ENCODE measurements around the gene SLC29A3. TPM values are rescaled to one million over a fixed set of nuclear protein-coding genes. Genes with fewer than 3 reads are reported as not detected.

The SLC29A3 gene
- total RNA-seq, 1 donor from 2014 or later = 0.53 TPM

DNA sequence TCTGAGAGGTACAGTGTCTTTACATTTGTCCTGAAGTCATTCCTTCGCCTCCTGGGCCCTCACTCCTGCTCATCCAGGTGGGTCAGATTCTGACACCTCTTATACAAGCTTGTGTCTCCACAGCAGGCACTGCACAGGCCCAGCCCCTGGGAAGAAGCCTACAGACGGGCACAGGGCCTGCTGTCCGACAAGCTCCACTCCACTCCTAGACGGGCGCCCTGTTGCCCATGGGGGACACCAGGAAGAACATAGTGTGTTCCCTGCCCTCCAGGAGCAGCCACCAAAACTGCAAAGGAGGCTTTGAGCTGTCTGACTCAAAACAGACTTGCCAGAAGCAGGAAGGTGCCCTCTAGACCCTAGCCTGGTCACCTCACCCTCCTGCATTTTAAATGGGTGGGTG is 45.6 kb upstream of the SLC29A3 start:
- H3K4me3 ChIP-seq (ENCODE audit: low read depth, low read length) = no peak overlapping the region
- DNase-seq (ENCODE audit: low read depth) (no peak), FAIRE-seq (no peak)
- peaks cover 3% of the 10 kb centered on the region for H3K36me3 ChIP-seq (ENCODE audit: control insufficient read depth, insufficient read depth, low read length)
- no peaks in the 10 kb centered on the region for H3K27me3 ChIP-seq (ENCODE audit: control insufficient read depth, insufficient read depth, low read length)
- TF ChIP-seq, protein P1, sequence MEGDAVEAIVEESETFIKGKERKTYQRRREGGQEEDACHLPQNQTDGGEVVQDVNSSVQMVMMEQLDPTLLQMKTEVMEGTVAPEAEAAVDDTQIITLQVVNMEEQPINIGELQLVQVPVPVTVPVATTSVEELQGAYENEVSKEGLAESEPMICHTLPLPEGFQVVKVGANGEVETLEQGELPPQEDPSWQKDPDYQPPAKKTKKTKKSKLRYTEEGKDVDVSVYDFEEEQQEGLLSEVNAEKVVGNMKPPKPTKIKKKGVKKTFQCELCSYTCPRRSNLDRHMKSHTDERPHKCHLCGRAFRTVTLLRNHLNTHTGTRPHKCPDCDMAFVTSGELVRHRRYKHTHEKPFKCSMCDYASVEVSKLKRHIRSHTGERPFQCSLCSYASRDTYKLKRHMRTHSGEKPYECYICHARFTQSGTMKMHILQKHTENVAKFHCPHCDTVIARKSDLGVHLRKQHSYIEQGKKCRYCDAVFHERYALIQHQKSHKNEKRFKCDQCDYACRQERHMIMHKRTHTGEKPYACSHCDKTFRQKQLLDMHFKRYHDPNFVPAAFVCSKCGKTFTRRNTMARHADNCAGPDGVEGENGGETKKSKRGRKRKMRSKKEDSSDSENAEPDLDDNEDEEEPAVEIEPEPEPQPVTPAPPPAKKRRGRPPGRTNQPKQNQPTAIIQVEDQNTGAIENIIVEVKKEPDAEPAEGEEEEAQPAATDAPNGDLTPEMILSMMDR (IDR thresholded peaks at IDR 0.05; ENCODE audit: insufficient read depth, low read length, severe bottlenecking) = no peak

DNA sequence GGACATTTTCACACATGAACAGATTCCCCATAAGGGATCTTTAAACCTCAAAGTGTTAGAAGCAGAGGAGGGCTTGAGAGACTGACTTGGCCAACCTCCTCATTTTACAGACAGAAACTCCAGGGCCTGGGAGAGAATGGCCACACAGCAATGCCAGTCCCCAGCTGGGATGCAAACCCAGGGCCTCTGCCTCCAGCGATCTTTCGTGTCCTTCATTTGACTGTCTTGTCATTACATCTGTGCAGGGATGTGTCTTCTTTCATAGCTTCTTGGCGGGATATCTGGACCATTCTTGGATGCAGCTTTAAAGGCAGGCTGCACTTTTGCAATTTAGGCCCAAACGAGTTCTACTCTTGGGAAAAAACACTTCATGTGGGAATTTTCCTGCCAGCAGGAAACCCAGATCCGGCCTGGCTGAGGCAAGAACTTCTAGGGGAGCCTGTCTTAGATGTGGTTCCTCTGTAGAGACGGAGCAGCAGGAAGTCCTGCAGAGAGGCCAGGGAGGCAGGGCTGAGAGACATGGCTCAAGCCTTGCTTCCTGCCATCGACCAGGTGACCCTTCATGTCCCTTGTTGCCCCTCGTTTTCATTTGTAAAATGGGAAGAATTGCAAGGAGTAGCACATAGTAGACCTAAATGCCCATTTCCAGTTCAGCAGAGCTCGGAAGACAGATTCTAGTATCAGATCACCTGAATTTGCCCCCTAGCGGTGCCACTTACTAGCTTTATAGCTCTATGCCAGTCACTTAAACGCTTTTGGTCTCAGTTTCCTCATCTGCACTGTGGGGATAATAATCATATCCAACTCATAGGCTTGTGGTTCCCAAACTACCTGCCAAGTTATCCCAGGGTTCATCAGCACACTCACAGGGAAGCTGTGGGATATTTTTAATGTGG is 43.9 kb upstream of the SLC29A3 start:
- Histone ChIP-seq H3K4me3 (ENCODE audit: low read depth, low read length) (no peak overlapping the region), H3K36me3 (ENCODE audit: control insufficient read depth, insufficient read depth, low read length) (peaks cover 6% of the 10 kb centered on the region), H3K27me3 (ENCODE audit: control insufficient read depth, insufficient read depth, low read length) (no peaks in the 10 kb centered on the region)
- no peak for DNase-seq (ENCODE audit: low read depth)
- TF ChIP-seq, protein P1 (IDR thresholded peaks at IDR 0.05; ENCODE audit: insufficient read depth, low read length, severe bottlenecking) = no peak
- FAIRE-seq = peak; percentile 88

DNA sequence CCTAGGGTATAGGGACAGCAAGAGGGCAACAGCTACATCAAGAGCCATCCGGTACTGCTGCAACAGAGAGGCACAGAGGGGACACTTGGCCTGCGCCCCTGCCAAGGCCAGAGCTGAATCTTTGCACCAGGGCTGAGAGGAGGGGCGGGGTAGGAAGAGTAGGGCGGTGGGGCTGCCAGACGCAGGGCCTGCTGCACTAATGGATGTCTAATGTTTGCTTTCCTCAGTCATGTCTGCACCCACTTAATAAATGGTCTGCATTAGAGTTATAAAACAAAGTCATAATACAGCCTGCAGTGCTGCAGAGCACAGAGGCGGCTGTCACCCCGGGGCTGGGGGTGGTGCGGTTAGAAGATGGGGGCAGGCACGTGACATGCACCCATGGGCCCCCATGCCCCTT is 42.2 kb upstream of the SLC29A3 start:
- Histone ChIP-seq H3K4me3 (ENCODE audit: low read depth, low read length) (no peak overlapping the region), H3K27me3 (ENCODE audit: control insufficient read depth, insufficient read depth, low read length) (no peaks in the 10 kb centered on the region), H3K36me3 (ENCODE audit: control insufficient read depth, insufficient read depth, low read length) (peaks cover 10% of the 10 kb centered on the region)
- TF ChIP-seq, protein P1 (IDR thresholded peaks at IDR 0.05; ENCODE audit: insufficient read depth, low read length, severe bottlenecking) = no peak
- no peak for FAIRE-seq
- DNase-seq (ENCODE audit: low read depth) = no peak

DNA sequence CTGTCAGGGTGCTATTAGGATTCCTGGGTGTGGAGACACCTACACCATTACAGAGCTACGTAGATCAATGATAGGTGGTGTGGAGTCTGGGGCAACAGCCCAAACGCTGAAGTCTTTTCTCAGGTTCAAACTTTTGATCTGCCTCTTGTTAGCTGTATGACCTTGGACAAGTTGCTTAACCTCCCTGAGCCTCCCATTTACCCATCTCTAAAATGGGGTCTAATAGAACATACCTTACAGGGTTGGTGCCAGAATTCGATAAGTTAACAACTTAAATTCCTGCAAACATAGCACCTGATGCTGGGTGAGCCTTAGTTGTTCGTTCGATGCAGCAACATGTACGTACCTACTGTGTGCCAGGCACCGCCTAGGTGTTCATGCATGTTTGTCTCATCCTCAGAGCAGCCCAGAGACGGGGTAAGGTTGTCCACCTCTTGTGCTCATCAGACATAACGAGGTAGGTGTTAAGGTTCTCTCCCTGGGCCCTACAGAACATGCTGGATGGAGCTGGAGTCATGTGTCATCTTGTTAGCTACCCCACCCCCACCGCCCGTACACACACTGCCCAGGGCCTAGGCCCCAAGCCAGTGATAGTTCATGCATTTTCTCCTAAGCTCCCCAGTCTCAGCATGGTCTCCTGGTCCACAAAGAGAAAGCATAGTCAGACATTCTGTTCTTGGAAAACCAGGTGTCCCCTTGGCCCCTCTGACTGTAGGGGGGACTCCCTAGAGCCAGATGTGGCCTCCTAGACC is 41.0 kb upstream of the SLC29A3 start:
- no peak overlapping the region for H3K4me3 ChIP-seq (ENCODE audit: low read depth, low read length)
- H3K36me3 ChIP-seq (ENCODE audit: control insufficient read depth, insufficient read depth, low read length) = peaks cover 14% of the 10 kb centered on the region
- TF ChIP-seq, protein P1 (IDR thresholded peaks at IDR 0.05; ENCODE audit: insufficient read depth, low read length, severe bottlenecking) = no peak
- DNase-seq (ENCODE audit: low read depth) (no peak), FAIRE-seq (no peak)
- no peaks in the 10 kb centered on the region for H3K27me3 ChIP-seq (ENCODE audit: control insufficient read depth, insufficient read depth, low read length)

DNA sequence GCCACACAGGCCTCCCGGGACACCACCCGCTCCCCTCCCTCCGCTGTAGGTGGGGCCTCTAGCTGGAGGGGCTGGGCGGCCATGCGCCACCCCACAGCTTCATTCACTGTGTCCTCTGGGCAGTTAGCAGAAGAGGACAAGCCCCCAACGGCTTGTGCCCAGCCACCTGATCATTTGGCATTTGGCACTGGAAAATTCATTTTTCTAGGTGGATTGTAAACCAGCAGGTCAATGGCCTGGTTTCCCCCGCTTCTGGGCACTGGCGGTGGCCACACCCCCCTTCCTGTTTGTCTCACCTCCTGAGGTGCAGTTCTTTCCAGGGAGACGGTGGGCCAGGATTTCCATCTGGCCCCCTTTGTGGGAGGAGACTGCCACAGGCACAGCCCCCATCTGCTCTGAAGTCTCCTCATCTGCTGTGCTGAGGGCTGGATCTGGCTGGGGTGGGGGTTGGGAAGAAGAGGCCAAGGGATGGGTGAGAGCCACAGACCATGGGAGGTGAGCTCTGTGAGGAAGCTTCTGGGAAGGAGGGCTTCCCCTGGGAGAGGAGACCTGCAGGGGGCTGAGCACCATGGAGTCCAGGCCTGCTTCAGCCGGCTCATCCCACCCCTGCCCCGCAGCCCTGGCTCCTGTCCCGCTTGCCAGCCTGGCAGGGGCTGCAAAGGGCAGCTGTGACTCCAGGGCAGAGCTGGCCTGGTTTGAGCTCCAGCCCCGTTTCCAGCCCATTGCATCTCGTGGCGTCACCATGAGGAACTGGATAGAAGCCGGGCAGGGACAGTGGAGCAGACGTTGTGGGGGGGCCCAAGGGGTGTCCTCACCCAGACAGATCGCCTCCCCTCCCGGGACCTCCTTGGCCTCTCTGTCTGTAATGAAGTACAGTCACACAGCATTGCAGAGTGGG is 40.1 kb upstream of the SLC29A3 start:
- DNase-seq (ENCODE audit: low read depth) = no peak
- Histone ChIP-seq H3K36me3 (ENCODE audit: control insufficient read depth, insufficient read depth, low read length) (peaks cover 14% of the 10 kb centered on the region), H3K4me3 (ENCODE audit: low read depth, low read length) (no peak overlapping the region), H3K27me3 (ENCODE audit: control insufficient read depth, insufficient read depth, low read length) (no peaks in the 10 kb centered on the region)
- no peak for FAIRE-seq
- TF ChIP-seq, protein P1 (IDR thresholded peaks at IDR 0.05; ENCODE audit: insufficient read depth, low read length, severe bottlenecking) = no peak
